Measurements from ENCODE around the gene RBM44.
"Not testable (repeated sequence)": the region's sequence is repeated elsewhere in the genome, so short reads cannot be mapped to it uniquely, and the experiment has no call there.

RBM44 gene

DNA sequence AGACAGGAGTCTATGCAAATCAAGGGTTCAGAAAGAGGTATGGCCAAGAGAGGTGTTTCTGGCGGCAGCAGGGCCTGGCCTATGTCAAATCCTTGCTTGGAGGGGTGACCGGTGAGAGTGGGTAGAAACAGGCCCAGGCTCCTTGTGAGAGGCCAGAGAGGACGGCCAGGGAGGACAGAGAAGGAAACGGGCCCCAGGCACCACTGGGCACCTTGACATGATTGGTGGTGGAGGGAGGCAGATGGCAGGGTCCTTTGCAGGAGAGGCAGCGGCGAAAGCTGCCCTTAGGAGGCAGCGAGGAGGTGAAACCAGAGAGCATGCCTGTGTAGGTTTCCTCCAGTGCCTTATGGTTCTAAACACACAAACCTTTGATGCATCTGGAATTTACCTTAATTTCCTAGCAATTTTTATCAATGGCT lies 67.1 kb downstream of the RBM44 start:
- no peak for DNase-seq (ENCODE audit: low spot score in 2 of 2)
- Histone ChIP-seq H3K27me3 (ENCODE audit: low read depth) (no peaks in the 10 kb centered on the region), H3K4me3 (no peak overlapping the region), H3K36me3 (replicated peaks) (no peaks in the 10 kb centered on the region), H3K4me1 (peaks cover 5% of the 10 kb centered on the region), H3K9me3 (no peaks in the 10 kb centered on the region)
- in situ Hi-C loops (cut with MboI; ENCODE audit: low sequenced_read_pairs) = no loop called here

DNA sequence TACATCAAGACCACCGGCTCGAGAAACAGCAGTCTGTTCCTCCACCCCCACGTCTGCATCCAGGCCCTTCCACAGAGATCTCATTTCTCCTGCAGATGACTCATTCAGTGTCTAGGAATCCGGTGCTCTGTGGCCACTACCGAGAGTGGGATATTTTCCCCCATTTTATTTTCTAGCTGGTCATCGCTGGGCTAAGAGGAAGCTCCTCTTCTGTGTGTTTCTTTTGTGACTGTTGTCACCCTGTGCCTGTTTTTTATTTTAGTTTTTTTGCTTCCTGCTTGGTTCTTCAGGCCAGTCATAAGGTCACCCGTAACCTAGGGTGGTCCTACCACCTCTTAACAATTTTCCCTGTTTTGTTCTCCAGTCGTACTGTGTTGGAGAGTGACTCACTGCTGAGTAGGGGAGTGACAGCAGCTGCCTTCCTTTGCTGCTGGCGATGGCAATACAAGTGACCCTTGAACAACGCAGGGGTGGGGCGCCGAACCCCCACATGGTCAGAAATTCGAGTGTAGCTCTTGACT lies 67.6 kb downstream of the RBM44 start:
- Histone ChIP-seq H3K27me3 (ENCODE audit: low read depth) (no peaks in the 10 kb centered on the region), H3K9me3 (no peaks in the 10 kb centered on the region), H3K4me1 (peaks cover 1% of the 10 kb centered on the region), H3K36me3 (replicated peaks) (no peaks in the 10 kb centered on the region), H3K4me3 (no peak overlapping the region)
- no peak for DNase-seq (ENCODE audit: low spot score in 2 of 2)
- in situ Hi-C loops (cut with MboI; ENCODE audit: low sequenced_read_pairs) = no loop called here

DNA sequence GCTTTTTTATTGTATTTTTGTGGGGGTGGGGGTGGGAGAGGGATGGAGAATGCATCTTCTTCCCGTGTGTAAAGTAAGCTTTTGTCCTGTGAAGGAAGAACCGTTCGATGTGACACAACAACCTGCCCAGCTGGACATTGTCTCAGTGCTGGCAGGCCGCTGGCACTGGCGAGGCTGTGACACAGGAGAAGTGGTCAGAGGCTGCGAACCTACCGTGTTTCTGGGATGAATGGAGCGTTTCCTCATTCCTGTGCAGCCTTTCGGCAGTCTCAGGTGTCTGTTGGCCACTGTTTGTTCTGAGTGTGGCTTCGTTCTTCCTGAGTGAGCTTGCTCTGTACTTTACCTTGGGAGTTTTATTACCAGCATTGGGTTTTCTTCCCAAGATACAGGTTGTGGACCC lies 68.9 kb downstream of the RBM44 start:
- no peak overlapping the region for H3K4me3 ChIP-seq
- DNase-seq (ENCODE audit: low spot score in 2 of 2) = no peak
- H3K4me1 ChIP-seq = no peaks in the 10 kb centered on the region
- H3K27me3 ChIP-seq (ENCODE audit: low read depth) = no peaks in the 10 kb centered on the region
- H3K9me3 ChIP-seq = no peaks in the 10 kb centered on the region
- H3K36me3 ChIP-seq (replicated peaks) = no peaks in the 10 kb centered on the region
- in situ Hi-C loops (cut with MboI; ENCODE audit: low sequenced_read_pairs) = no loop called here

DNA sequence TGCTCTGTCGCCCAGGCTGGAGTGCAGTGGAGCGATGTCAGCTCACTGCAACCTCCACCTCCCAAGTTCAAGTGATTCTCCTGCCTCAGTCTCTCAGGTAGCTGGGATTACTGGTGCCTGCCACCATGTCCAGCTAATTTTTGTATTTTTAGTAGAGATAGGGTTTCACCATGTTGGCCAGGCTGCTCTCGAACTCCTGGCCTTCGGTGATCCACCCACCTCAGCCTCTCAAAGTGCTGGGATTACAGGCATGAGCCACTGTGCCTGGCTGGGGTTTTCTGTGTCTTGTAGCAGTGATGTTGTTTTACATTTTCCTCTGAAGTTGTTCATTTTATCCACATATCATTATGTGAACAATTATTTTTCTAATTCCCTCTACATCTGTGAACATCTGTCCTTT lies 69.5 kb downstream of the RBM44 start:
- H3K36me3 ChIP-seq (replicated peaks); DNase-seq (ENCODE audit: low spot score in 2 of 2); H3K27me3 ChIP-seq (ENCODE audit: low read depth); H3K9me3 ChIP-seq; H3K4me1 ChIP-seq; in situ Hi-C loops (cut with MboI; ENCODE audit: low sequenced_read_pairs); H3K4me3 ChIP-seq: not testable (repeated sequence)

DNA sequence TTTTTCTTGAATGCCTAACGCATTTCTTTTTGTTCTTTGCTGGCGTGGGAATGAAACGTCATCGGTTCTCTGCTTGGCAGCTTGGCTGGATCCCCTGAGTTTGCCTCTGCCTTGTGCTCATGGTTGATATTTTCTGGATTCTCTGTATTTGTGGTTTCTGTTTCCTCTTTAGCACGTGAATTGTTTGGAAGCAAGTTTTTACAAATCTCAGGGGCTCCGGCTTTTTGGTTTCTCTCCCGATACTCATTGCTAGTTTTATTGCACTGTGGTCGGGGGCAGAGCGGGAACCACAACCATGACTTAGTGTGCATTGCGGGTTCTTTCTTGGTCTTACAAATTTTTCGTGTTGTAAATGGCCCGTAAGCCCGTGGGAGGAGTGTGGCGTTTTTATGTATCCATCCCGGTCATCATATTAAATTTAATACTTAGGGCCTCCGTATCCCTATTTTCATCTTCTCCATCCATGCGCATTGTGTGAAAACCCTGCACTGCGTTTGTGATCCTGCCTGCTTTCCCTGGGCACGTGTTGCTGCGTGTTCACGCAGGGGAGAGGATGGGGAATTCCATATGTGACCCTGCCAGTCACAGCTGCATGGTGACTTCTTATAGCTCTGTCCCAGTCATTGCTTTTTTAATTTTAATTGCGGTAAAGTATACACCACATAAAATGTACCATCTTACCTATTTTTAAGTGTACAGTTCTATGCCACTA lies 70.2 kb downstream of the RBM44 start:
- in situ Hi-C loops (cut with MboI; ENCODE audit: low sequenced_read_pairs) = no loop called here
- no peak overlapping the region for H3K4me3 ChIP-seq
- DNase-seq (ENCODE audit: low spot score in 2 of 2) = no peak
- H3K4me1 ChIP-seq = no peaks in the 10 kb centered on the region
- no peaks in the 10 kb centered on the region for H3K27me3 ChIP-seq (ENCODE audit: low read depth)
- H3K36me3 ChIP-seq (replicated peaks) = no peaks in the 10 kb centered on the region
- no peaks in the 10 kb centered on the region for H3K9me3 ChIP-seq

DNA sequence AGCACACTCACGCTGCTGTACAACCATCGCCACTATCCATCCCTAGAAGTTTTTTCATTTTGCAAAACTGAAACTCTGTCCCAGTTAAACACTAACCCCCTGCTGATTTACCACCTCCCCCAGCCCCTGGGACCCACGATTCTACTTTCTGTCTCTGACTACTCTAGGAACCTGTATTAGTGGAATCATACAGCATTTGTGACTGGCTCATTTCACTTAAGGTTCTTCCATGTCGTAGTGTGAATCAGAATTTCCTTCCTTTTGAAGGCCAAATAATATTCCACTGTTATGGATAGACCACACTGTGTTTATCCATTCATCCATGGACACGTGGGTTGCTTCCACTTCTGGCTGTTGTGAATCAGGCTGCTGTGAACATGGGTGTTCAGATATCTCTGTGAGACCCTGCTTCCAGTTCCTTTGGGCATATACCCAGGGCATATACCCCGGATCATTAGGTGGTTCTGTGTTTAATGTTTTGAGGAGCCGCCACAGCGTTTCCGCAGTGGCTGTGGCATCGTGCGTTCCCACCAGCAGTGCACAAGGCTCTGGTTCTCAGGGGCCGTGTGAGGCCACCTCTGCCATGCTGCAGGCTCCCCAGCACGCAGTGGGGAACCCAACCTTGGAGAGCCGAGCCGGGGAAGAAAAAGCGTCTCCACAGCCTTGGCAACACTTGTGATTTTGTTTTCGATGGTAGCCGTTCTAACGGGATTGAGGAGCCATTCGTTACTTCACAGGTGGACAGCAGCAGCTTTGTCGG lies 70.9 kb downstream of the RBM44 start:
- no peaks in the 10 kb centered on the region for H3K36me3 ChIP-seq (replicated peaks)
- DNase-seq (ENCODE audit: low spot score in 2 of 2) = no peak
- in situ Hi-C loops (cut with MboI; ENCODE audit: low sequenced_read_pairs) = no loop called here
- H3K4me3 ChIP-seq = no peak overlapping the region
- H3K27me3 ChIP-seq (ENCODE audit: low read depth) = no peaks in the 10 kb centered on the region
- H3K4me1 ChIP-seq = no peaks in the 10 kb centered on the region
- no peaks in the 10 kb centered on the region for H3K9me3 ChIP-seq

DNA sequence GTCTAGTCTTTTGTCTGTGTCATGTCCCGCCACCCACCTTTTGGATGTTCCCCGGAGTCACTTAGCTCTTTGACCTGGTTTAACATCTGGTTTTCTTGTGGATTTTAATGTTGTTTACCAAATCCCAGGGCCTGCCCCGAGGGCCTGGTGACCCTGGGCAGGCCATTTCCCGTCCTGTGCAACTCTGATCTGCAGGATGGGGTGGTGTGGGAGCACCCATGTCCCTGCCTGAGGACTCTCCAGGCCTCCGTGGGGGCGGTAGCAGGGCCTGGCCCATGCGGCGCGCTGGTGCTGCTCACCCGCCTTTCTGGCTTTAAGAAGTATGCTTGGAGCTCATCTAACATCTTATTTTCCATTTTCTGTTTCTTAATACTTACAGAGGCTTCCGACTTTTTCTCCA lies 71.5 kb downstream of the RBM44 start:
- in situ Hi-C loops (cut with MboI; ENCODE audit: low sequenced_read_pairs) = no loop called here
- no peak overlapping the region for H3K4me3 ChIP-seq
- H3K27me3 ChIP-seq (ENCODE audit: low read depth) = no peaks in the 10 kb centered on the region
- DNase-seq (ENCODE audit: low spot score in 2 of 2) = no peak
- no peaks in the 10 kb centered on the region for H3K4me1 ChIP-seq
- no peaks in the 10 kb centered on the region for H3K9me3 ChIP-seq
- no peaks in the 10 kb centered on the region for H3K36me3 ChIP-seq (replicated peaks)

DNA sequence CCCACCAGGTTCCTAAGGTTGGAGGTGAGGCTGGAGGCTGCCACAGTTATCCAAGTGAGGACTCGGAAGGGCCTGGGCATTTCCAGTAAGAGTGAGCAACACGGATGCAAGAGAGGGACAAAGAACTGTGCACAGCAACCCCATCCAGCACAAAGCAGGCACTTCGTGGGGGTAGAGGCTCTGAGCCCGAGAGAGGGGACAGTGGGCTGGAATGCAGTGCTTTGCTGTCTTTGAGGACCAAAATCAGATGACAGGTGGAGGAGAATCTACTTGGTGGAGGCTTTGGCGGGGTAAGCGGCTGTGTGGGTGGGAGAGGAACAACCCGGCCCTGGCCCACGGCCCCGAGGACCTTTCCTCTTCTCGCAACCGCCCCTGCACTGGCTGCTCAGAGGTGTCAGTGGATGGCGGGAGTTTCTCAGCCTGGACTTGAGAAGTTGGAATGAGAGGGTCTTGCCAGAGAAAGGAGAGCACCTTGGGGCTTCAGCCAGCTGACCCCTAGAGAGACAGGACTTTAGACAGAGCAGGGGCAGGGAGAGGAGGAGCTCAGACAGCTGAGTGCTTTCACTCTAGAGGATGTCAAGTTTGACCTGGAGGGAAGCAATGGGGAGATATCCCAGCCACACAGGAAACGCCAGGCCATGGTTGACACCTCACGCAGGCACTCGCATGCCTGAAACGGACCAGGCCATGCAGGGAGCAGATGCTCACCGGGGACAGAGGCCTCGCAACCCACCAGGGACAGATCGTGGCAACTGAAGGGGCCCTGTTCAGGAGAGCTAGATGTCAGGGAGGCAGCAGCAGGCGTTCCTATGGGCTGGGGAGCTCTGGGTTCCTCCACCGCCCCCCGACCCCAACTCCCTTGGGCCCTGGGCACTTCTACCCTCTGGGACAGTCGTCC lies 72.4 kb downstream of the RBM44 start:
- Histone ChIP-seq H3K36me3 (replicated peaks) (no peaks in the 10 kb centered on the region), H3K27me3 (ENCODE audit: low read depth) (no peaks in the 10 kb centered on the region), H3K9me3 (no peaks in the 10 kb centered on the region), H3K4me3 (no peak overlapping the region), H3K4me1 (no peaks in the 10 kb centered on the region)
- no peak for DNase-seq (ENCODE audit: low spot score in 2 of 2)
- in situ Hi-C loops (cut with MboI; ENCODE audit: low sequenced_read_pairs) = no loop called here

DNA sequence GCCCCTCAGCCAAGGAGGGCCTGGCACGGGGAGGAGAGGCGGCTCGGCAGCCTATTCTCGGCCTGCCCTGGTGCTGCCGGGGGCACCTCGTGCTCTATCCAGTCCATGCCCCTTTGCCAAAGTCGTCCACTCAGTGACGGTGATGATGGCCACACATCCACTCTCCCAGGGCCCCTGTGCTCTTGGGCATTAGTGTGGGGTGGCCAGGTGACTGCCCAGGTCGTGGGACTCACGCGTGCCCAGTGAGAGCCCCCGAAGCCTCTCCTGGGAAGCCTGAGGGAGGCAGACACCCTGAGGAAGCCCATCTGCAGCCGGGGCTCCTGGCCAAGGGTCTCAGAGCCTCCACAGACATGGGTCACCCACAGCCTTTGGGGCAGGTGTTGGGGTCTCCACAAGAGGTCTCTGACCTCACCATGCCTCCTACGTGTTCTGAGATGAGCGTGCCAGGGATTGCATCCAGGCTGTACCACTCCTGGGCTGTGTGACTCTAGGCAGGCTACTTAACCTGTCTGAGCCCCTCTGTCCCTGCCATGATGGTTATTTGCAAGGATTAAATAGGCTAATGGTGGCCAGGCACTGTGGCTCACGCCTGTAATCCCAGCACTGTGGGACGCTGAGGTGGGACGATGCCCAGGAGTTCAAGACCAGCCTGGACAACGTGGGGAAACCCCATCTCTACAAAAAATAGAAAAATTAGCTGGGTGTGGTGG lies 73.8 kb downstream of the RBM44 start:
- Histone ChIP-seq H3K27me3 (ENCODE audit: low read depth) (no peaks in the 10 kb centered on the region), H3K4me3 (no peak overlapping the region), H3K4me1 (no peaks in the 10 kb centered on the region), H3K36me3 (replicated peaks) (no peaks in the 10 kb centered on the region), H3K9me3 (no peaks in the 10 kb centered on the region)
- DNase-seq (ENCODE audit: low spot score in 2 of 2) = no peak
- in situ Hi-C loops (cut with MboI; ENCODE audit: low sequenced_read_pairs) = no loop called here

DNA sequence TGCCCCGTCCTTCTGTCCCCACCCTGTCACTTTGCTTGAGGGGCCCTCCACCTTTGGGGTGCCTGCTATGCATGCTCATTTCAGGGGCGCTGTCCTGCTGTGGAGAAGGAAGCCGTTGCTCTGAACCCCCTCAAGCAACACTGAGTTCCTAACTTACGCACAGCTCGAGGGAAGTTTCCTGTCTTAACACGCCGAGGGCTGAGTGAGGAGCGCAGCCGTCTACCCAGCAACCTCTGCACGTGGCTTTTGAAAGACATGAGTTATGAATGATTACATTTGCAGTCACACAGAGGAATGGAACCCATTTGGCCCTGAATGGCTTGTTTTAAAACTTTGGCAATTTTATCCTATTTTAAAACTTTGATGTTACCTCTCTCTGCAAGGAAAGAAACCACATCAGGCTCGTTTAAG lies 74.8 kb downstream of the RBM44 start:
- H3K36me3 ChIP-seq (replicated peaks) = no peaks in the 10 kb centered on the region
- no peaks in the 10 kb centered on the region for H3K27me3 ChIP-seq (ENCODE audit: low read depth)
- no peak for DNase-seq (ENCODE audit: low spot score in 2 of 2)
- peaks cover 2% of the 10 kb centered on the region; the same call in 1 of the 2 replicates for H3K4me1 ChIP-seq
- H3K9me3 ChIP-seq = no peaks in the 10 kb centered on the region
- in situ Hi-C loops (cut with MboI; ENCODE audit: low sequenced_read_pairs) = no loop called here
- no peak overlapping the region for H3K4me3 ChIP-seq

DNA sequence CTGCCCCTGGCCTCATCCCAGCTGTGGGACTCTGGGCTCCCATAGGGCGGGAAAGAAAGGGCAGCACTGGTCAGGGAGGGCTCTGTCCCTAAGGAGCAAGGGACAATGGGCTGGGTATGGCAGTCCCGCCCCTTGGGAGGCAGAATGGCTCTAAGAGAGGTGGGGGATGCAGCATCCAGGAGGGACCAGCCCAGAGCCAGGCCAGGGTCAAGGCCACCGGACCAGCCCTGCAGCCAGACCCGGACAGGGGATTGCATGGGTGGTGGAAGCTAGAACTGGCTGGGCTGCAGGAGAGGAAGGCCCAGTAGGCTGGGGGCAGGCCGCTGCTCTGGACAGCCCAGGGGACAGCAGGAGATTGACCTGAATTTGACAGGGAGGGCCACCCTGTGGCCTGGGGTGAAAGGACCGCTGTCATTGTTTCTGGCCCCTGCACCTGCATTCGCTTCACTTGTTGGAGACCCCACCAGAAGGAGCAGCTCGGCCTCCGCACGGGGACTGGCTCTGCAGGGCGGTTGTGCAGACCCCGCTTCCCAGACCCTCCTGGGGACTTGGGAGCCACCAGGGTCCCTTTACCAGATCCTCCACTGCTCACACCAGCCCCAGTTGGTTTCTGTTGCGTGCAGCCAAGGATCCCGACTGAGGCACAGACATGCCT lies 75.4 kb downstream of the RBM44 start:
- H3K36me3 ChIP-seq (replicated peaks) = no peaks in the 10 kb centered on the region
- H3K9me3 ChIP-seq = no peaks in the 10 kb centered on the region
- H3K27me3 ChIP-seq (ENCODE audit: low read depth) = no peaks in the 10 kb centered on the region
- in situ Hi-C loops (cut with MboI; ENCODE audit: low sequenced_read_pairs) = no loop called here
- H3K4me3 ChIP-seq = no peak overlapping the region
- DNase-seq (ENCODE audit: low spot score in 2 of 2) = no peak
- peaks cover 8% of the 10 kb centered on the region for H3K4me1 ChIP-seq

DNA sequence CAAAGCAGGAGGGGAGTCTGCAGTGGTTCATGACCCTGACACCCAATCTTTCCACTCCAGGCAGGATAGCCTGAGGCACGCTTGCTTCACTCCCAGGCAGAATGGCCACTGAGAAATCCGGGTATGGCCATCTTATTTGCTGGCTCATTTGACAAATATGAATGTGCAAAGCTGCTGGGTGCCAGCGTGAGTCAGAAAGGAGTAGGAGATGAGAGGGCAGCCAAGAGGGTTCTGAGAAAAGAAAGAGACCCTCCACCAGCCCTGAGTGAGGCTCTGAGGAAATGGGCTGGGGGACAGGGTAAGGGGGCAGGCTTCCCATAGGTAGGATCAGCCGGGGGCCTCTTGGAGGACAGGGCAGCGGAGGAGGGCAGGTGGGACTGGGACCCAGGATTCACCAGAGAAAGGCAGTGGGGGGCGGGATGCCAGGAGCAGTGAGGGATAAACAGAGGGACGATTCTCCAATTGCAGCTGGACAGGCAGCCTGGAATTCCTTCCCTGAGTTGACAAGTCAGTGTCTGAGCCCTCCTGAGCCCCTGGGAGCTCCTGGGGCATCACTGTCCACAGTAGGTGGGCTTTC lies 76.1 kb downstream of the RBM44 start:
- Histone ChIP-seq H3K4me3 (no peak overlapping the region), H3K27me3 (ENCODE audit: low read depth) (no peaks in the 10 kb centered on the region), H3K36me3 (replicated peaks) (no peaks in the 10 kb centered on the region), H3K4me1 (peaks cover 13% of the 10 kb centered on the region), H3K9me3 (no peaks in the 10 kb centered on the region)
- no peak for DNase-seq (ENCODE audit: low spot score in 2 of 2)
- in situ Hi-C loops (cut with MboI; ENCODE audit: low sequenced_read_pairs) = no loop called here
